Occipital lobe (tissue), 2 donors: ENCODE measurements around the gene ADCY5. TPM values are rescaled to one million over a fixed set of nuclear protein-coding genes. Genes with fewer than 3 reads are reported as not detected.
A peak's percentile ranks its signal among the peaks of the same experiment; 100 is the strongest.

Source experiments
- DNase-seq: peaks from one replicate; lab custom pipeline; 2025; lab: John Stamatoyannopoulos, UW
- total RNA-seq: library from RNA; depleted of rRNA; stranded (reverse); fragments of >200 nt; gene quantifications from one replicate; pipeline ENCODE4 v1.2.3, GENCODE V29; 2014

ADCY5 gene
- total RNA-seq, 1 donor from 2014 or later = 30.7 TPM

DNA sequence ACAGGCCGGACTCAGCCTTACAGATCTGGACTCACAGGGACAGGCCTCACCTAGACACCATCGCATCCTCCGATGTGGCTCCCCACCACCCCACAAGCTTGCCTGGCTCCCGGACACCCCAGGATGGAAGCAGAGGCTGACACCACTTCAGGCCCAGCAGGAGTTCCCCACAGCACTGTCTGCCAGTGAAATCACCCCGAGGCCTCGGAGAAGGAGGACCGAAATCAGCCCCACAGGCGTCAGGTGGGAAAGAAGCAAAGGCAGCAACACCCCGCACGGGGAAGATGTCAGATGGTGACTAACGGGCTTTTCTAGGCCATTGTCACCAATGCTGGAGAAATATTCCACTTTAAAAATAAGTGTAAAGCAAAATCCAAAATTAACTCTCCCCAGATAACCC lies 18.6 kb downstream of the ADCY5 start:
- no peak for DNase-seq

DNA sequence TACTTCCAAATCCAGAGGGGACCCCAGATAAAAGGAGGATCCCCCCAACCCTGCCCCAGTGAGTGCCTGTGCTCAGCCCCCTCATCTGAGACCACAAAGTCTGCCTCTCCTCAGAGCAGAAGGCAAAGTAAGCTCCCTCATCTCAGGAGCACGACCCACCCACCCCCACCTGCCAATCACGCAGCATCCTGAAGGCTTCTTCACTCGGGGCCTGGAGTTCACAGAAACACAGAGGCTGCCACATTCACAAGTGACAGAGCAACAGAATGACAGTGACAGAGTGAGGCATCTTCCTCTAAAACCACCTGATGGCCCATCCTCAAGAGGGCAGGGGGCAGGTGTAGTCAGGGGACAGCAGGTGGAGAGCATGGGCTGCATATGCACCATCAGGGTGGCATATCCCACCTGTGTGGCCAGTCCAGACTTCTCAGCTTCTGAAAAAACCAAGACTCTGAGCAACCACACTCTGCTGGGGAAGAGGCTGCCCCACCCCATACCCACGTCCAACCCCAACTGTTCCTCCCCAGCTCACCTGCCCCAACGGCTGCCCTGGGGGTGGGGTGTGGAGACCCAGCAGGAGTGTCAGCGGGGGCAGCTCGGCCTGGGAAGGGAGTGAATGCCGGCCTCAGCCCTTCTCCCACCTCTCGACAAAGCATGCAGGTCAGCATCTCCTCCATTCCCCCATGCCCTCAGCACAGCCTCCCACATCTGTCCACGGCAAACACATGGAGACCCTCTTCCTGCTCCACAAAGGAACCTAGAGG lies 19.3 kb downstream of the ADCY5 start:
- DNase-seq = no peak

DNA sequence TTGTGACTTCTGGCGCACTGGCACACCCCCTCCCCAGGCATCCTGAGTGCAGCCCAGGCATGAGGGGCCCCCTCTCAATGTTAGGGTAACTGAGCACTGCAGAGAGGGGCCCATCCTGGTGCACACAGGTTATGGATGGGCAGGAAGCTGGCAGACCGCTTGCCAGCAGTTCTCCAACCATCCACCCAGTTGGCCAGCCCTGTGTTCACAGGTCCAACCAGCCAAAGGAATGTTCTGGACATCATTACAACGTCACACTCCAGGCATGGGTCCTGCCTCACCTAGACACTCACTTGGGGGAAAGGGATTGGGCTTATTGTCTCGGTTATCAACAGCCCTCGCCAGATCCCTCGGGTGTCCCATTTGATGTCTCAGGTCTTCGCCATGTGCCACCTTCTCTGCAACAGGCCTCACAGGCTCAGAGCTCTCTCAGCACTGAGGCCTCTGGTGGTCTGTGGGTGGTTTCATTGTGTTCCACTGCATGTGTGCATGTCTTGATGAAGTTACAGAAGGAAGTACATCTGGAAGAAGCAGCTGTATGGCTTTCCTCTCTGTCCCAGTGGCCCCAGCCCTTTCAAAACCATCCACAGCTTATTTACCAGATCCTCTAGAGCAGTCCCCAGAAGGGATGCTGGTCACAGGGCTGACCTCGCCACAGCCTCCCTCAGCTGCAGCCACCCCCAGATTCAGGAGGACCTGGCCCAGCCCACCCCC lies 23.7 kb downstream of the ADCY5 start:
- DNase-seq = no peak

DNA sequence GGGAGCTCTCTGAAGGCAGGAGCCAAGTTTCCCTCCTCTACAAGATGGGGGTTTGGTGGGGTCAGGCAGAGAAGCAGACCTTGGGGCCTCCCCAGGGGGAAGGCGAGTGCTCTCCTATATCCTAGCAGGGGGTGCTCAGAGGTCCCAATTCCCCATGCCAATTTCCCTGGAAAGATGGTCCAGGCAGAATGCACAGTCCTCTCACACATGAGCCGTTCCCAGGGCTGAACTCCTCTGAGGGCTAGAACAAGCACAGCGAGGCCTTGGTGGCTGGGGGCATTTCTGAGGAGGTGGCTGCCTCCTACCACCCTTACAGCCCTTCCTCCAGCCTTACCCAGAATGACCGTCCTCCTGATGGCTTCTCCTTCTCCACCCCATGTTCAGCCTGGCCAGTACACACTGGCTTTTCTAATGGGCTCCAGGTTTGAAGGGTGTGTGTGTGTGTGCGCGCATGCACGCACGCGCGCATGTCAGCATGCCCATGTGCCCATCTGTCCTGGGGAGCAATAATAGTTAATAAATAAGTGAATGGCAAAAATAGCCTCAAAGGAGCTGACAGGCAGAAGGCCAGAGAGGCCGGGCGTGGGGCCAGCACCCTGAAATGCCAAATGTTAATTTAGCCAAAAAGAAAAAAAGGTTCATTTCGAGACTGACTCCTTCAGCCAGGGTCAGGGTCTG lies 24.4 kb downstream of the ADCY5 start:
- no peak for DNase-seq

DNA sequence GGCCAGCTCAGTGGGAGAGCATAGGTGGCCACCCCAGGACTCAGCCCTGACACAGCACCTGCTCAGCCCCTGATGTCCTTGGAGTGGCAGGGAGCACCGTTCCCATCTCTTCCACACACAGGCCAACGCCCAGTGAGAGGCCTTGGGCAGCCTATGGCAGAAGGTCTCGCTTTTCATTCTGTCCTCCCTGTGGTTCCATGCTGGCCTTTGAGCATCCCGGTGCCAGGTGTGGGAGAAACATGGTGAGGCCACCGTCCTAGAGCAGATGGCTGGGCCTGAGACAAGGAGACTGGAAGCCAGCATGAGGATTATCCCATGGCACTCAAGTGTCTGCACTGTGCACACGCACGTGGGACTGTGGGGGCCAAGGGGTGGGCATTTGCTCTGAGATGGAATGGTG lies 25.1 kb downstream of the ADCY5 start:
- no peak for DNase-seq

DNA sequence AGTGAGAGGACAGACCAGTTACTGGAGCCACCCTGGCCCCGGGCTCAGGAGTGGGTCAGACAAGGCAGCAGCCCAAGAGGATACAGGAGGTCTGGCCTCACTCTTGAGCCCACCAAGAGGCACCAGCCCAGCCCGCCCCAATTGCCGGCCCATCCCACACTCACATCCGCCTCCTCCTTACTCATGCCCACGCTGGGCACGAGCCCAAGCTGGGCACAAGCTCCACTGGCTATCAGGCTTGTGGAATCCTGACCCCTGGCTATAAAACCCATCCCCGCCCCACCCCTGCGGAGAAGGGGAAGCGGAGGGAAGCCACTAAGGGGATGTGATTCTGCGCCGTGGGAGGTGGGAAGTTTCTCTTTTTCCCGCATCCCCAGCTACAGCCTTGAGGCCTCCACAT lies 25.9 kb downstream of the ADCY5 start:
- no peak for DNase-seq

DNA sequence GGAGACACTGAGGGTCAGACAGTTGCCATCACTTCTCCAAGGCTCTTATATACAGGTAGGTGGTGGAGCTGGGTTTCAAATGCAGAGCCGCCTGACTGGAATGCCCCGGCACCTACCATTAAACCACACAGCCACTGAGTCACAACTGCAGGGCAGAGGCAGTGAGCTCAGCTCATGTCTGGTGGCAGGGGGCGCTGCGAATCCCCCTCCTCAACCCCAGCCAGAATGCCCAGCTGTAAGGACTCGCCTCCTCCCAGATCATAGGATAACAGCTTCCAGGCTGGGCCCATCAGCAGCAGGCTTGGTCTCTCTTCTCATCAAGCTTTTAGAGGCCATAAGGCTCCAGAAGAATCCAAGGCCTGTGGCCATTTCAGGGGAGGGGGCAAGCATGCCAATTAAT lies 26.4 kb downstream of the ADCY5 start:
- no peak for DNase-seq

DNA sequence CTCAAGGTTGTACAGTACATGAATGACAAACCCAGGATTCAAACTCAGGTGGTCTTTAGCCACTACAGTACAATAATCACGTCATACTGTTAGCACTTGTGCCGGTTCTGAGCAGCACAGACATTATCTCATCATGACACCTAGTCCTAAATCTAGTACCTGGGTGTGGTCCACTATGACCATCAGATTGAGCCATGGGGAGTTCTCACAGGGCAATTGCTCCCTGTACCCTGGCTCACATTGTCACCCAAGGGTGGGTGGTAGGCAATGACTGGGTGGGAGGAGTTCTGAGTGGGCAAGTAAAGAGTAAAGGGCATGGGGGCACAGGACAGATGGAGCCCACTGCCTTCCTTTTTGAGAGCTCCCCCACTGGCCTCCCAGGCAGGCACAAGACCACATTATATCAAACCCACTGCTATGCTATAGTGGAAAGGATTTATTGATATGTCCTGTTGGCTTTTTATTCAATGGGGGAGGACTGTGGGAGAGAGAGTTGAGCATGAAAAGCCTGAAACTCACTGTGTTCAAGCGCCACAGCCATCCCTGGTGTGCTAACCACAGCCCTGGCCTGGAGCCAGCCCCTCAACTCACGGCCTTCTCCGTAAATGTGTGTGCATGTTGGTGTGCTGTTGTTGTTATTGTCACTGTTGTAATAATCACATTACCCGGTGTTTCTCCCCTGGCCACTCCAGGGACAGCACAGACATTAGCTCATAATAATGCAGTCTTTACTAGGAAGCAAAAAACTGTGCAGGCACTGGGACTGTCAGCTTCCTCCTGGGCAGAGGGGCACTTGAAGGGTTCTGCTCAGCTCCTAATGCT lies 27.3 kb downstream of the ADCY5 start:
- no peak for DNase-seq

DNA sequence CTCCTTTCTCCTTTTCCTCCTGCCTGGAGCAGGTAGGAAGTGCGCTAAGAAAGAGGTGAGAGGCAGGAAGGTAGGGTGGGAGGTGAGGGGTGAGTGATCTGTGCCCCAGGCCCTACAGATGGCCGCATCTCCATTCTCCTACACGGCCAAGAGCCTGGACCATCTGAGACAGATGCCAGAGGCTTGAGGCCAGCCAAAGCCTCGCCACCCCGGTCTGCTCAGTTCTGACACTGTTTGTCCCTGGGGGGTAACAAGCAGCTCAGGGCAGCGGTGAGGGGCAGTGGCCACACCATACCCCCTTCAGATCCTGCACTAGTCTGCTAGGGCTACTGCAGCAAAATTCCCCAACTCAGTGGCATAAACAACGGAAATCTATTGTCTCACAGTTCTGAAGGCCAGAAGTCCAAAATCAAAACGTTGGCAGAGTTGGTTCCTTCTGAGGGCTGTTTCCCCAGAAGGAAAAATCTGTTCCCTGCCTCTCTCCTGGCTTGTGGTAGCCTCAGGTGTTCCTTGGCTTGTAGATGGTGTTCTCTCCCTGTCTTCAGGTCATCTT lies 28.4 kb downstream of the ADCY5 start:
- no peak for DNase-seq

DNA sequence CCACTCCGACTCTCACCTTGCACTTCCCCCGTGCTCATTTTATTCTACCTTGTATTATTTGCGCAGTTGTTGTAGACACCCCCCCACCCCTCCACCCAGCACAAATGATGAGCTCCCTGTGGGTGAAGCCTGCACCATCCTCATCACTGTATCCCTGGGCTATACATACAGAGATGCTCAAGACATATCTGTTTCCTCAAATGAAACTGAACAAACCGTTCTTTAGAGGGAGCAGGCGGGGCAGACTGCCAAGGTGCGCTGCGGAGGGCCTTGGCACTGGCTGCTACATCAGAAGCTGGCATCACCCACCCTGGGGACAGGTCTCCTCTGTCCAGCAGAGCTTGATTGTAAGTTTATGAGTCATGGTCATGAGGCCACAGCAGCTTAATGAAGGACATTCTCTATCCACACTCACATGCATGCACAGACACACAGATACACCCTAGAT lies 29.0 kb downstream of the ADCY5 start:
- peak; percentile 78 for DNase-seq

DNA sequence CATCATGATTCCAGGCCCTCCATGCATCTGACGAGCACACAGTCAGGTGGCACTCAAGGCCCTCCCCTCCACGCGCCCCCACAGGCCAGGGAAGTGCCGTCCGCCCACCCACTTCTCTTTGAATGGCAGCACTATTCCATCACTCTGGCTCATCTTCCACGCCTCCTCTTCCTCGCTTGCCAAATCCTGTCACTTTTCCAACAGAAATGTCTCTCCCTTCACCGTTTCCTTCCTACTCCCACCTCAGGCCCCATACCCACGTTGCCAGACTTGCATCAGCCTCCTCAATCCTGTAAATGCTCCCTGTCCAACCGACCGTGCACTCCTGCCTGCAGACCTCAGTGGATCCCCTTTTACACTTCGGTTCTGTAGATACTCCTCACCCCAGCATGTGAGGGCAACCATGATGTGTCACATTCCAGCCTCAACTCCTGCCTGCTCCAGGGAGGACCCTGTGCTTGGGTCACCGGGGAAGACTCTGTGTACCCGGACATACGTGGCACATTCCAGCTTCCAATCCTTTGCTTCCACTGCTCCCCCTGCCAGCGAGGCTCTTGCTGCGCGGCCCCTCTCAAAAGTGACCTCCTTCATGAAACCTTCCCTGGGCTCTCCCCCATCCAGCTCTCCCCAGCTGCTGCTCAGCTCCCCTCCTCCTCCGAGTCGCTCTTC lies 29.6 kb downstream of the ADCY5 start:
- peak; percentile 59 for DNase-seq

DNA sequence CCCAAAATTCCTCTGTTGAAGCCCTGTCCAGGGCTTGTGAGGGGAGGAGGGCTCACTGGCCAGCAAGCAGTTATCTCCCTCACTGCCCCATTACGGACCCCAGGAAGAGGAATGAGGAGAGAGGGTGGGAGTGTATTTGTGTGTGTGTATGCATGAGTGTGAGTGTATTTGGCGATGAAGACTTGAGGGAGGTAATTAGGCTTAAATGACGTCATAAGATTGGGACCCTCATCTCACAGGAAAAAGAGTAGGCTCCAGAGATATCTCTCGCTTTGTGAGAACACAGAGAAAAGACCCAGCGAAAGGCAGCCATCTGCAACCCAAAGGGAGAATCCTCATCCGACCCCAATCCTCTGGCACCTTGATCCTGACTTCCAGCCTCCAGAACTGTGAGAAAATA lies 32.2 kb downstream of the ADCY5 start:
- no peak for DNase-seq

DNA sequence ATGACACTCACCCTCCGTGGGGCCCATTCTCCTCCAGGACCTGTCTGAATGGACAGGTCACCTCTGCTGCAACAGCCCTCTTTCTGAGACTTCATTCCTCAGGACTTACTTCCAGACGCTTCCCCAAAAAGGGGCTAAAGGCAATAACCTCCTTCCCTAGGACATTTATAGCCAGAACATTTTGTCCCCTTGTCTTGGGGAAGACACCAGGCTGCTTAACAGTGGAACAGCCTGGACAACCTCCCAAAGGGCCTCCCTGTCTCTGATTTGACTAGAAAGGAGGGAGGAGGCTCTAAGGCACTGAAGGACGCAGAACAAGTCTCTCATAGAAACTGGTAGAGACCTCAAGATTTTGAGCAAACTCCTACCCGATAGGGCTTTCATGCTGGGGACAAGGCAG lies 32.7 kb downstream of the ADCY5 start:
- no peak for DNase-seq

DNA sequence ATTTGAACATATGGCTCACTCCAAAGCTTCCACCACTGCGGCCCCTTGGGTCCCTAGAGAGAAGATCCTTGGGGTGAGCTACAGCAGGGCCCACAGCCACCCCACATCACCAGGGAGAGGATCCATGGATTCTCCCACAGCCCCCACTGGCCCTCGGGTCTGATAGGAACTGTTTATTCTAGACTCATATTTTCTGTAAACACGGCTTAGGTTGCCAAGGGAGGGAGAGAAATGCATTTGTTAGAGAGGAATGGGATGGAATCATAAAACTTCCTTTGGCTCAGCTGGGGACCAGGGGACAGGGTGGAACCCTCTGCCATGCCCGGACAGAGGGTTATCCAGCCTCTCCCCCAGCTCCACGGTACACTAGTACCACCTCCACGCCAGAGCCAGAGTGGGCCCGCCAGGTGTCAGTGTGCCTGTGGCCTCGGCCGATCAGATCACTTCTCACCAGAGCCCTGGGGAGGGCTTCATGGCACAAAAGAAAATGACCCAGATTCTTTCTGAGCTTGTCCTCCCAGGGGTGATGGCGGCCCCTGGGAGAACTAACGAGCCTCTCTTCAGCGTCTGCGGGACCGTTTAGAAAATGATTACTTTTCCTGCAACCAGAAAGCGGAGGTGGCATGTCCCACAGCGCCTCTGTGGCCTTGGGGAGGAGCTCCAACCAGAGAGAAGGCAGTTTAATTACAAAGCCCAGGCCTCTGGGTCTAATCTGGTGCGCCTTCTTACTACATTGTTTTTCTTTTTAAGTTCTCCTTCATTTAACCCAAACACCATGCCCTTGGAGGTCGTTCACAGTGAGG lies 33.7 kb downstream of the ADCY5 start:
- no peak for DNase-seq

DNA sequence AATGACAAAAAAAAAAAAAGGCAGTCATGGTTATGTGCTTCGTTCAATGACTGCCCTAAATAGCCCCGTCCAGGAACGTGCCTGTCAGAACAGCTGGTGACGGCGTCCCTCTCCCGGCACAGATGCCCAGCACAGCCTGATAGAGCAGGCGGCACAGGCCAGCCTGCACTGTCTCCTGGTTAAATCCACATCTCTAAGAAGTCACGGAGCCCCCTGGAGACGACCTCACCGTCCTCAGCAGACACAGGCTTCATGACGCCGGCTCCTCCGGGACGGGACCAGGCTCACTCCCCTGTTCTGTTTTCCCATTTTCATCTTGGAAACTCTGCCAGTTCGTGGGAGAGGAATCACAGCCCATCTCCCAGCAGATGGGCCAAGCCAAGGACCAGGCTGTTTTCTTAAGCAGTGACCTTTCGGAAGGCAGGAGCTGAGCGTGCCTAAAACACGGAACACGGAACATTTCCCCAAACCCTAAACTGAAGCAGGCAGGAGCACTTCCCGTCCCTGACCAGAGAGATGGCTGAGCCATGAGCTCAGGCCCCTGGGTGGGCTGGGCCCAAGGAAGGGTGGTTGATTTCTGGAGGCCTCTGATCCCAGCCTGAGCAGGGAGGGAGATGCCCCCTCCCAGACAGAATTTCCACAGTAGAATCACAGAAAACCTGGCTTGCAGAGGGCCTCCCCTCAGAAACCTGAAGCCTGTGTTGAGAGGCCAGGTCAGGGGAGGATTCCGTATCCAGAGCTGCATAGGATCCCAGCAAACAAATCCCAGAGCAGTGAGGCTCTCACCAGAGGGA lies 35.9 kb downstream of the ADCY5 start:
- DNase-seq = peak; percentile 61

DNA sequence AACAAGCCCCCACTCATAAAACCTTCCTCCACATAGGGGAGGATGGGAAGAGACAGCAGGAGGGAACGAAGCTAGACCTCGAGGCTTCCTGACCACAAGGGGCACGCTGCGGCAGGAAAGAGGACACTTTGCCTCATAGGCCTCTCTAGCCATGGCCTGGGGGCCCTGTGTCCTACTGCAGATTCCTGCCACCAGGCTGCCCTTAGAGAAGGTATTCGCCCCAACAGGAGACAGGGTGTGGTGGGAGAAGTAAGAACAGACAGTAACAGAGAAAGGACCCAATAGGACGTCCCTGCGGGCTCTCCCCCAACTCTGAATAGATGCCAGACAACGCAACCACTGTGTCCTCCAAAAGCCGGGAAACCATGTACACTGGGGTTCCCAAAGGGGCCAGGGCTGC lies 36.8 kb downstream of the ADCY5 start:
- no peak for DNase-seq

DNA sequence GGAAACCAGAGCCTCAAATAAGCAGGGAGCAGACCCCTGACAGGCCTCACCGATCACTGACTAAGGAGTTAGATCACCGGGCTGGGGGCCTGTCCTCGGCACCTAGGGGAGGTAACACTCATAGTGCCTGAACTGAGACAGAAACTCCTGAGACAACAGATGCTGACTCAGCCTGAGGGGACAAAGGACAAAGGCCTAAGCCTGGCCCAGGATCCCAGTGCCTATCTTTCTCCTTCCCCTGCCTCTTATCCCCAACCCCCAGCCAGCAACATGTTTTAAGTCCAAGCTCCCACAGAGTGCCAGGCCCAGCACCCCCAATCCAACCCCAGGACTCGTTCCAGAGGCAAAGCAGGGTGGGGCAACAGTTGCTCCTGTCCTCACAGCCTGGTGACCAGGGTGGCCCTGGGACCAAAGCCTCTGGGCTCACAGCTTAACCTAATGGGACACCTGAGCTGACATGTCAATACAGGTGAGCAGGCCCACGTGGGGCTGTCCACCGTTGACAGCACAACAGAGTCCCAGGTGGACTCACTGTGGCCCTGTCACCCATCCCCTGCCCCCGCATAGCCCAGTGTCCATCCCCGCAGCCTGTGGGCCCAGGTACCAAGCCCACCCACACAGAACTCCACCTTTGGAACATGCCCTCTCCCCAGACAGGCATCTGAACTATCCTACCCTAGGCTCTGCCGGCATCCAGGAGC lies 37.4 kb downstream of the ADCY5 start:
- DNase-seq = no peak

DNA sequence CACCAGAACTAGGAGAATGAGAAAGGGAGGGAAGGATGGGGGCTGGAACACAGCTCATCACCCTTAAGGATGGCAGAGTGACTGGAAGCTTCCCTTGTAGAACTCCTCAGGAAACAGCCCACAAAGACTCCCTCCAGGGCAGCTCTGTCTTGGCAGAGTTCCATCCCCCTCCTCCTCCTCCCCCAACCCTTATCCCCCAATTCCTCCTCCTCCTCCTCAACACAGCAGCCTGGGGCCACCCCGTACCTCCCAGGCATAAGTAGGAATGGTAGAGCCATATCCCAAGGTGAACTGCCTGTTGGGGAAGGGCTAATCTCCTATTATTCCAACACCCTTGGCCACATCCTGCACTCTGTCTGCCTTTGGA lies 38.8 kb downstream of the ADCY5 start:
- no peak for DNase-seq
